Measurements from ENCODE around the gene SLC26A4. TPM values are rescaled to one million over a fixed set of nuclear protein-coding genes. Genes with fewer than 3 reads are reported as not detected.

The SLC26A4 gene
- total RNA-seq, 1 experiment from 2014 or later: 0.33 TPM

DNA sequence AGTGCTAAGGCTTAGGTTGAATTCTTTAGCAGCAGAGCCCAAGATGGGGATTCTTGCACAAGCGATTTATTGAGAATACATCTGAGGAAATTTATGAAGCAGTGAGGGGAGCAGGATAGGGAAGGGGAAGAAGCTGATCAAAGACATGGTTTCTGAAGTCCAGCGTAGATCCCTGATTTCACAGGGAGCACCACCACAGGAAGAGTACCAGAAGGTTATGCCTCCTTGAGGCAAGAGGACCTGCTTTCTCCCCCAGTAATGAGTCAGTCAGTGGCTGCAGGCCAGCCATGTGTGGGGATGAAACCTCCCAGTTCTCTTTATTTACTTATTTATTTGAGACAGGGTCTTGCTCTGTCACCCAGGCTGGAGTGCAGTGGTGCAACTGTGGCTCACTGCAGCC, 48.3 kb downstream of the SLC26A4 start:
- WGBS (ENCODE audit: extremely low coverage, insufficient read length, low lambda C conversion rate): no CpG with 5 or more reads among the region's 2 CpGs
- no peak overlapping the region for H3K9ac ChIP-seq (ENCODE audit: extremely low read depth, insufficient read length, low read length)
- H3K79me1 ChIP-seq (ENCODE audit: insufficient read depth, low read depth, low read length, poor library complexity, severe bottlenecking): no peaks in the 10 kb centered on the region
- Mint-ChIP-seq H3K36me3 (ENCODE audit: insufficient read depth in 1 of 3, low read depth in 3 of 3) (no peaks in the 10 kb centered on the region), H3K27ac (no peak overlapping the region), H3K27me3 (ENCODE audit: low read depth) (no peaks in the 10 kb centered on the region), H3K4me1 (no peaks in the 10 kb centered on the region), H3K9me3 (no peaks in the 10 kb centered on the region), H3K4me3 (no peak overlapping the region)
- H3K4me2 ChIP-seq (ENCODE audit: insufficient read depth, insufficient read length, low read length): no peak overlapping the region
- H3K4ac ChIP-seq (ENCODE audit: low read depth, low read length): no peak overlapping the region
- H2BK120ac ChIP-seq (ENCODE audit: low read depth, low read length, poor library complexity, severe bottlenecking): no peak overlapping the region
- TF ChIP-seq, protein P1, sequence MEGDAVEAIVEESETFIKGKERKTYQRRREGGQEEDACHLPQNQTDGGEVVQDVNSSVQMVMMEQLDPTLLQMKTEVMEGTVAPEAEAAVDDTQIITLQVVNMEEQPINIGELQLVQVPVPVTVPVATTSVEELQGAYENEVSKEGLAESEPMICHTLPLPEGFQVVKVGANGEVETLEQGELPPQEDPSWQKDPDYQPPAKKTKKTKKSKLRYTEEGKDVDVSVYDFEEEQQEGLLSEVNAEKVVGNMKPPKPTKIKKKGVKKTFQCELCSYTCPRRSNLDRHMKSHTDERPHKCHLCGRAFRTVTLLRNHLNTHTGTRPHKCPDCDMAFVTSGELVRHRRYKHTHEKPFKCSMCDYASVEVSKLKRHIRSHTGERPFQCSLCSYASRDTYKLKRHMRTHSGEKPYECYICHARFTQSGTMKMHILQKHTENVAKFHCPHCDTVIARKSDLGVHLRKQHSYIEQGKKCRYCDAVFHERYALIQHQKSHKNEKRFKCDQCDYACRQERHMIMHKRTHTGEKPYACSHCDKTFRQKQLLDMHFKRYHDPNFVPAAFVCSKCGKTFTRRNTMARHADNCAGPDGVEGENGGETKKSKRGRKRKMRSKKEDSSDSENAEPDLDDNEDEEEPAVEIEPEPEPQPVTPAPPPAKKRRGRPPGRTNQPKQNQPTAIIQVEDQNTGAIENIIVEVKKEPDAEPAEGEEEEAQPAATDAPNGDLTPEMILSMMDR (conservative IDR thresholded peaks at IDR 0.05): no peak
- H3K79me2 ChIP-seq (ENCODE audit: insufficient read depth, low read length): no peaks in the 10 kb centered on the region
- no peak overlapping the region for H4K91ac ChIP-seq (ENCODE audit: insufficient read length, low read depth, low read length)
- no peak overlapping the region for H3K23ac ChIP-seq (ENCODE audit: insufficient read length, low read depth, low read length)
- no peak overlapping the region for H2BK20ac ChIP-seq (ENCODE audit: low read depth, low read length, poor library complexity, severe bottlenecking)
- H4K20me1 ChIP-seq (ENCODE audit: control insufficient read depth, insufficient read depth, insufficient read length): no peaks in the 10 kb centered on the region
- no peak overlapping the region for H3T11ph ChIP-seq (ENCODE audit: low read length)
- H2AFZ ChIP-seq (ENCODE audit: low read length): no peak overlapping the region
- no peak overlapping the region for H3K14ac ChIP-seq (ENCODE audit: insufficient read depth, low read length)
- no peak overlapping the region for H2BK5ac ChIP-seq (ENCODE audit: insufficient read length, low read length)
- H2BK15ac ChIP-seq (ENCODE audit: low read depth, low read length): no peak overlapping the region
- no peak overlapping the region for H4K5ac ChIP-seq (ENCODE audit: insufficient read length, low read depth, low read length)
- no peak overlapping the region for H3K18ac ChIP-seq (ENCODE audit: insufficient read length, low read depth, low read length)
- H3K56ac ChIP-seq (ENCODE audit: insufficient read length, low read depth, low read length): no peak overlapping the region
- H2AK5ac ChIP-seq (ENCODE audit: insufficient read length, low read length): no peak overlapping the region
- H3K27me3 ChIP-seq (ENCODE audit: insufficient read depth, low read length): no peaks in the 10 kb centered on the region
- no peak overlapping the region for H4K8ac ChIP-seq (replicated peaks; ENCODE audit: insufficient read length, low read depth, low read length)
- no peak overlapping the region for H2BK12ac ChIP-seq (ENCODE audit: insufficient read length, low read depth, low read length)
- no peaks in the 10 kb centered on the region for H3K23me2 ChIP-seq (ENCODE audit: insufficient read length, low read depth, low read length, poor library complexity, severe bottlenecking)
- H3K9me3 ChIP-seq (ENCODE audit: control insufficient read depth, low read depth, low read length): no peaks in the 10 kb centered on the region
- H3K4me1 ChIP-seq (ENCODE audit: insufficient read depth, low read length): no peaks in the 10 kb centered on the region
- H3K27ac ChIP-seq (ENCODE audit: insufficient read length, low read depth, low read length): no peak overlapping the region
- no peak for DNase-seq

All from H9 (cell line).